ENCODE data around the gene CRMP1. TPM values are rescaled to one million over a fixed set of nuclear protein-coding genes. Genes with fewer than 3 reads are reported as not detected.

CRMP1 gene
- total and polyA plus RNA-seq, 2 of the 8 experiments (the other 6 are each of a cell fraction or from before 2014, with no cell fraction given) = 120 to 131 TPM

- TF ChIP-seq PHF8 (conservative IDR thresholded peaks at IDR 0.05; ENCODE audit: low read depth, low read length) = no peak
- no peak for TF ChIP-seq POLR2AphosphoS5 (IDR thresholded peaks at IDR 0.05; ENCODE audit: low read depth, low read length)
- TF ChIP-seq ASH2L (IDR thresholded peaks at IDR 0.05; ENCODE audit: low read length) = no peak
Measured at GRCh38 chr4:5928274-5928673, 35.4 kb upstream of the CRMP1 start (continued).

All from H1 (cell line).